Prostate gland (tissue), 2 donors: Measurements from ENCODE around the gene GPC5.

Source experiments
- POLR2A ChIP-seq: fragments of 450-650 bp; IDR thresholded peaks from one replicate; pipeline ENCODE4 v1.6.1; 2016; ENCODE audit warnings: antibody characterized with exemption, mild to moderate bottlenecking
- POLR2AphosphoS5 ChIP-seq: sonication (generic); formaldehyde crosslinking; IDR thresholded peaks from one replicate; pipeline ENCODE4 v1.6.1; 2017; ENCODE audit warnings: antibody characterized with exemption
- TF ChIP-seq, protein P1 (sequence below), 4 experiments: fragments of 200-600 bp in 2 of 4; fragments of 450-650 bp in 2 of 4; sonication (generic) in 2 of 4; IDR thresholded peaks; 1 replicate in 3 of 4; 2 replicates in 1 of 4; pipeline ENCODE4 v1.5.1; 2016 to 2019; ENCODE audit warnings: antibody characterized with exemption in 4 of 4, mild to moderate bottlenecking in 2 of 4, moderate library complexity in 2 of 4

DNA sequence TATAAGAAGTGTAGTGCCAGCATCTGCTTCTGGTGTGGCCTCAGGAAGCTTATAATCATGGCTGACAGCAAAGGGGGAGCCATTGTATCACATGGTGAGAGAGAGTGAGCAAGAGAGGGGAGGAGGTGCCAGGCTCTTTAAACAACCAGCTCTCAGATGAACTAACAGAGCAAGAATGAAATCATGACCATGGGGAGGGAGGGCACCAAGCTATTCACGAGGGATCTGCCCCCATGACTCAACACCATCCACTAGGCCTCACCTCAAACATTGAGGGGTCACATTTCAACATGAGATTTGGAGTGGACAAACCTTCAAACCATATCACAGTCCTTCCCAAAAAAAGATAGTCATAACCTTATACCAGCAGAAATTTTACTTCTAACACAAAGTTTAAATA lies 174.0 kb downstream of the GPC5 start:
- TF ChIP-seq, protein P1, sequence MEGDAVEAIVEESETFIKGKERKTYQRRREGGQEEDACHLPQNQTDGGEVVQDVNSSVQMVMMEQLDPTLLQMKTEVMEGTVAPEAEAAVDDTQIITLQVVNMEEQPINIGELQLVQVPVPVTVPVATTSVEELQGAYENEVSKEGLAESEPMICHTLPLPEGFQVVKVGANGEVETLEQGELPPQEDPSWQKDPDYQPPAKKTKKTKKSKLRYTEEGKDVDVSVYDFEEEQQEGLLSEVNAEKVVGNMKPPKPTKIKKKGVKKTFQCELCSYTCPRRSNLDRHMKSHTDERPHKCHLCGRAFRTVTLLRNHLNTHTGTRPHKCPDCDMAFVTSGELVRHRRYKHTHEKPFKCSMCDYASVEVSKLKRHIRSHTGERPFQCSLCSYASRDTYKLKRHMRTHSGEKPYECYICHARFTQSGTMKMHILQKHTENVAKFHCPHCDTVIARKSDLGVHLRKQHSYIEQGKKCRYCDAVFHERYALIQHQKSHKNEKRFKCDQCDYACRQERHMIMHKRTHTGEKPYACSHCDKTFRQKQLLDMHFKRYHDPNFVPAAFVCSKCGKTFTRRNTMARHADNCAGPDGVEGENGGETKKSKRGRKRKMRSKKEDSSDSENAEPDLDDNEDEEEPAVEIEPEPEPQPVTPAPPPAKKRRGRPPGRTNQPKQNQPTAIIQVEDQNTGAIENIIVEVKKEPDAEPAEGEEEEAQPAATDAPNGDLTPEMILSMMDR (IDR thresholded peaks at IDR 0.05) = no peak
- TF ChIP-seq POLR2A = no peak
- TF ChIP-seq POLR2AphosphoS5 = no peak
